A549 (cell line): ENCODE data around the gene MKNK2.

ENCODE experiments used
- CEBPB ChIP-seq, 2 experiments: fragments of >200 bp in 1 of 2; sonication (Bioruptor Twin) in 1 of 2; formaldehyde crosslinking in 1 of 2; IDR thresholded peaks; 2 replicates each; pipeline ENCODE4 v1.6.1; 2012 to 2016
- CHD2 ChIP-seq: fragments of 150-350 bp; IDR thresholded peaks from 2 replicates; pipeline ENCODE4 v1.6.1; 2014; ENCODE audit warnings: low read length; ENCODE audit not compliant: partially characterized antibody
- CTCF ChIP-seq: fragments of >200 bp; sonication (Bioruptor Twin); formaldehyde crosslinking; IDR thresholded peaks from 3 replicates; pipeline ENCODE4 v1.5.1; 2016
- E2F6 ChIP-seq: IDR thresholded peaks from 2 replicates; pipeline ENCODE4 v1.6.1; 2012; ENCODE audit warnings: low read depth, borderline replicate concordance
- EP300 ChIP-seq, 2 experiments: fragments of >200 bp; sonication (Bioruptor Twin); formaldehyde crosslinking; IDR thresholded peaks; 2 replicates in 1 of 2; 3 replicates in 1 of 2; pipeline ENCODE4 v1.6.1; 2016 to 2017
- FOXS1 ChIP-seq: fragments of 250-450 bp; sonication (Bioruptor Pico); IDR thresholded peaks from 2 replicates; pipeline ENCODE4 v1.5.0; 2020; ENCODE audit warnings: mild to moderate bottlenecking, moderate library complexity
- MAX ChIP-seq: IDR thresholded peaks from 2 replicates; pipeline ENCODE4 v1.6.1; 2012
- POLR2A ChIP-seq: IDR thresholded peaks from 2 replicates; pipeline ENCODE4 v1.6.1; 2012; ENCODE audit warnings: mild to moderate bottlenecking, low read length
- RCOR1 ChIP-seq: fragments of 150-350 bp; IDR thresholded peaks from 2 replicates; pipeline ENCODE4 v1.6.1; 2014; ENCODE audit warnings: antibody characterized with exemption, low read length, low read depth
- ZNF302 ChIP-seq: fragments of 250-450 bp; sonication (Bioruptor Pico); IDR thresholded peaks from 2 replicates; pipeline ENCODE4 v1.9.0; 2021; ENCODE audit warnings: inconsistent platforms, mild to moderate bottlenecking, moderate library complexity

GRCh38 chr19:1997353-1998233 is 53.5 kb downstream of the MKNK2 start:
- no peak for TF ChIP-seq EP300 (IDR thresholded peaks at IDR 0.05)
- TF ChIP-seq FOXS1 (CRISPR knock-in tag): no peak
- TF ChIP-seq CTCF: no peak
- TF ChIP-seq E2F6: no peak
- TF ChIP-seq MAX: no peak
- no peak for TF ChIP-seq CEBPB (IDR thresholded peaks at IDR 0.05)
- no peak for TF ChIP-seq CHD2
- no peak for TF ChIP-seq POLR2A
- no peak for TF ChIP-seq RCOR1
- TF ChIP-seq ZNF302: no peak
